ENCODE data around the gene VENTX.
A peak's percentile ranks its signal among the peaks of the same experiment; 100 is the strongest.
"Not testable (repeated sequence)": the region's sequence is repeated elsewhere in the genome, so short reads cannot be mapped to it uniquely, and the experiment has no call there.

Gene VENTX

DNA sequence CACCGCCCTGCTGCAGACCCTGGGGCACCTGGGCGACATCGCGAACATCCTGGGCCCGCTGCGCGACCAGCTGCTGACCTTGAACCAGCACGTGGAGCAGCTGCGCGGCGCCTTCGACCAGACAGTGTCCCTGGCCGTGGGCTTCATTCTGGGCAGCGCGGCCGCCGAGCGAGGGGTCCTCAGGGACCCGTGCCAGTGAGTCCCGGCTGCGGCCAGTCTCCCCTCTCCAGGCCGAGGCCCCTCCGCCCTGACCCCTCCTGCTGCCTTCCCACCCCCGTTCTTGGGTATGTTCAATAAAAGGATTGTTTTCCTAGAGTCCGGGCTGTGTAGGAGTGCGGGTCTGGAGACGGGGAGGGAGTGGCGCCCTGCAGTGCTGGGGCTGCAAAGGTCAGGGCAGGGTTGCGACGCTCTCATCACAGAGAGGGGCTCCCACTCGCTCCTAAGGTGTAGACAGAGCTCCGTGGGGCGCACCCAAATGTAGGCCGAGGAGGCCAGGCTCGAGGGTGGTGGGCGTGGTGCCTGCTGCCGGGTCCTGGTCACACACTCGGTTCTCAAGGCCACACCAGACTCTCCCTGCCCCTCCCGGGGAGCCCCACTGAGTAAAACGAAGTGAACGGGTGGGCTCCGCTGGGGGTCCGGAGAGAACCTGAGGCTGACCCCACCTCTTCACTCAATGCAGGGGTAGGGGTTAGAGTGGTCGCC lies 6.3 kb upstream of the VENTX start:
- Histone ChIP-seq H3K9me3 (ENCODE audit: control insufficient read depth, low read length) (no peaks in the 10 kb centered on the region), H3K27me3 (replicated peaks; ENCODE audit: control insufficient read depth, insufficient read depth, low read length) (peaks cover 40% of the 10 kb centered on the region), H3K9ac (ENCODE audit: low read length) (no peak overlapping the region), H3K36me3 (ENCODE audit: control insufficient read depth, insufficient read depth, low read length, severe bottlenecking) (no peaks in the 10 kb centered on the region), H3K4me1 (ENCODE audit: control insufficient read depth, insufficient read depth, low read length) (no peaks in the 10 kb centered on the region), H3K4me3 (ENCODE audit: low read length) (no peak overlapping the region)
- DNase-seq (ENCODE audit: low read depth): no peak

DNA sequence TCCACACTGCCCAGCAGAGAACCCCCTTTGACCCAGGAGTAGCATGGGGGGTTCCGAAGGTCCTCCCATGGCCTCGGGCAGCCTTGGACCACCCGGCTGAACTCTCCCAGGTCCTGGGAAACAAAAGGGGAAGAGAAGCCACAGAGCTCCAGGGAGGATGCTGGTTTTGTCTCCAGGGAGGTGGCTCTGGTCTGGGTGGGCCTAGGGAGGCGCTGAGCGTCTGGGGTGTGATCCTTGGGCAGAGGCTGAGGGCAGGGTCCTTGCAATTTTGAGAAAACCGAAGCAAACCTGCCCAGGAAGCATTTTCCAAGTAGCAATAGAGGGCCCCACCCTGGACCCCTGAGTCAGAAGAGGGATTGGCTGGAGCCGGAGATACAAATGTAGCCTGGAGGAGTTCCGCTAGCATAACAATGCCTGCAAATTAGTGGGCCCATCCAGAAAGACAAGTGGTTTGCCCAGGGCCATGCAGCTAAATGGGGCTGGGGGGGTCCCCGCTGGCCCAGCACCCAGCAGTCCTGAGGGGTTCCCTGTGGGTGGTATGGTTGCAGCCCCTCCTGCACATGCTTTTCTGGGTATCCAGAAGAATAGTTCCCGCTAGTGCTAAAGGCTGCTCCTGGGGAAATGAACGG lies 5.6 kb upstream of the VENTX start:
- H3K27me3 ChIP-seq (replicated peaks; ENCODE audit: control insufficient read depth, insufficient read depth, low read length): peaks cover 38% of the 10 kb centered on the region
- no peaks in the 10 kb centered on the region for H3K36me3 ChIP-seq (ENCODE audit: control insufficient read depth, insufficient read depth, low read length, severe bottlenecking)
- H3K4me3 ChIP-seq (ENCODE audit: low read length): no peak overlapping the region
- H3K9me3 ChIP-seq (ENCODE audit: control insufficient read depth, low read length): no peaks in the 10 kb centered on the region
- no peaks in the 10 kb centered on the region for H3K4me1 ChIP-seq (ENCODE audit: control insufficient read depth, insufficient read depth, low read length)
- H3K9ac ChIP-seq (ENCODE audit: low read length): no peak overlapping the region
- no peak for DNase-seq (ENCODE audit: low read depth)

DNA sequence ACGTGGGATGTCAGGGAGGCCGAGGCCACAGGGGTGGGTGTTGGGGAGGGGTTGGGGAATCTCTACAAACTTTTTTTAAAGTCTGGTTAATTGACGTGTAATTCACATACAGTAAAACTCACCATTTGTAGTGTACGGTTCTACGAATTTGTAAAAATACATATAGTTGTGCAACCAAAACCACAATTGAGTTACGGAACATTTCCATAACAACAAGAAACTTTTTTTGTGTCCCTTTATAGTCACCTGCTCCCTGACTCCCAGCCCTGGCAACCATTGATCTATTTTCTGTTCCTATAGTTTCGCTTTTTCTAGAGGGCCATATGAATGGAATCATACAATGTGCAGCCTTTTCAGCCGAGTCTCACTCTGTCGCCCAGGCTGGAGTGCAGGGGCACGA lies 2.9 kb upstream of the VENTX start:
- H3K4me1 ChIP-seq (ENCODE audit: control insufficient read depth, insufficient read depth, low read length); H3K9me3 ChIP-seq (ENCODE audit: control insufficient read depth, low read length): not testable (repeated sequence)

DNA sequence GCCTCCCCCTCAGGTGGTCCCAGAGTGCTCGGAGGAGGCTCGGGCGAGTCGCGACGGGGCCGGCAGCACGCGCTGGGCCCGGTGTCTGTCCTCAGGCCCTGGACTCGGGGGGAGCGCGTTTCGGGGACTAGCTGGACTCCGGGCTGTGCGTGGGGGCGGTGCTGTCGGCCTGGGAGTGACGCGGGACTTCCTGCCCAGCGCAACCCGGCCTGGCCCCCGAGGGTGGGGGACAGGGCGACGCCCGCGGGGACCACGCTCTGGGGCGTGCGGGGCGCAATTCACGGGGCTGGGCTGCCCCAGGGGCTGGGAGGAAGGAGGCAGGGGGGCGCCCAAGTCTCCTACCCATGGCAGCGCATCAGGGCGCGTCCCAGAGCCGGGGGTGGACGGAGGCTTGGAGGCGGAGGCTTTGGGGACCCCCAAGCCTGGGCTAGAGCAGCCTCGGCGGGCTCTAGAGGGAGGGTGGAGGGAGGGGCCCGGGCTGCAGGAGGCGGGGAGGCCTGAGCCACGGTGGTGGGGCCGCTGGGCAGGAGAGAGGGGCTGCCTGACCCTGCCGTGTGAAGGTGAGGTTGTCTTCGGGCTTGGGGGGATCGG lies 2.3 kb upstream of the VENTX start:
- Histone ChIP-seq H3K27me3 (replicated peaks; ENCODE audit: control insufficient read depth, insufficient read depth, low read length) (peaks cover 29% of the 10 kb centered on the region), H3K4me3 (ENCODE audit: low read length) (no peak overlapping the region)

More for the DNA sequence above, 2.9 kb upstream of the VENTX start:
- H3K9ac ChIP-seq (ENCODE audit: low read length); H3K4me3 ChIP-seq (ENCODE audit: low read length); DNase-seq (ENCODE audit: low read depth); H3K36me3 ChIP-seq (ENCODE audit: control insufficient read depth, insufficient read depth, low read length, severe bottlenecking): not testable (repeated sequence)
- H3K27me3 ChIP-seq (replicated peaks; ENCODE audit: control insufficient read depth, insufficient read depth, low read length): peaks cover 29% of the 10 kb centered on the region

DNA sequence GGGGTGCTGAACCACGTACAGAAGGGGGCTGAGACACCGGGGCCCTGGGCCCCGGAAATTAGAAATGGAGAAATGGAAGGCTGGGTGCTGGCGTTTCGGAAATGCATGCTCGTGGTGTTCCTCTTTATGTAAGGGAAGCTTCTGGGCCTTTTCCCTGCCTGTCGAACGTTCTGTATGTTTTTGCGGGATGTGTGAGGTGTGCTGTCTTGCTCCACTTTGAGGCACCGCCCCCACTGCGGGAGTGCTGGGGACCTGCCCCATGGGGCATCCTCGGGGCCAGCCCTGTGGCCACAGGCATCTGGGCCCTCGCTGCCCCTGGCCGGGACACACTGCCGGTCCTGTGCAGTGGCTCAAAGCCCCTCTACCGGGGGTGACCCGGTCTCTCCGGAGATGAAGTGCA lies 1.7 kb upstream of the VENTX start:
- Histone ChIP-seq H3K9me3 (ENCODE audit: control insufficient read depth, low read length) (no peaks in the 10 kb centered on the region), H3K27me3 (replicated peaks; ENCODE audit: control insufficient read depth, insufficient read depth, low read length) (peaks cover 29% of the 10 kb centered on the region), H3K36me3 (ENCODE audit: control insufficient read depth, insufficient read depth, low read length, severe bottlenecking) (no peaks in the 10 kb centered on the region), H3K9ac (ENCODE audit: low read length) (no peak overlapping the region), H3K4me3 (ENCODE audit: low read length) (no peak overlapping the region), H3K4me1 (ENCODE audit: control insufficient read depth, insufficient read depth, low read length) (no peaks in the 10 kb centered on the region)
- no peak for DNase-seq (ENCODE audit: low read depth)

More for the DNA sequence above, 2.3 kb upstream of the VENTX start:
- no peaks in the 10 kb centered on the region for H3K4me1 ChIP-seq (ENCODE audit: control insufficient read depth, insufficient read depth, low read length)
- H3K9me3 ChIP-seq (ENCODE audit: control insufficient read depth, low read length): no peaks in the 10 kb centered on the region
- H3K9ac ChIP-seq (ENCODE audit: low read length): no peak overlapping the region
- H3K36me3 ChIP-seq (ENCODE audit: control insufficient read depth, insufficient read depth, low read length, severe bottlenecking): no peaks in the 10 kb centered on the region
- DNase-seq (ENCODE audit: low read depth): peak; percentile 17

DNA sequence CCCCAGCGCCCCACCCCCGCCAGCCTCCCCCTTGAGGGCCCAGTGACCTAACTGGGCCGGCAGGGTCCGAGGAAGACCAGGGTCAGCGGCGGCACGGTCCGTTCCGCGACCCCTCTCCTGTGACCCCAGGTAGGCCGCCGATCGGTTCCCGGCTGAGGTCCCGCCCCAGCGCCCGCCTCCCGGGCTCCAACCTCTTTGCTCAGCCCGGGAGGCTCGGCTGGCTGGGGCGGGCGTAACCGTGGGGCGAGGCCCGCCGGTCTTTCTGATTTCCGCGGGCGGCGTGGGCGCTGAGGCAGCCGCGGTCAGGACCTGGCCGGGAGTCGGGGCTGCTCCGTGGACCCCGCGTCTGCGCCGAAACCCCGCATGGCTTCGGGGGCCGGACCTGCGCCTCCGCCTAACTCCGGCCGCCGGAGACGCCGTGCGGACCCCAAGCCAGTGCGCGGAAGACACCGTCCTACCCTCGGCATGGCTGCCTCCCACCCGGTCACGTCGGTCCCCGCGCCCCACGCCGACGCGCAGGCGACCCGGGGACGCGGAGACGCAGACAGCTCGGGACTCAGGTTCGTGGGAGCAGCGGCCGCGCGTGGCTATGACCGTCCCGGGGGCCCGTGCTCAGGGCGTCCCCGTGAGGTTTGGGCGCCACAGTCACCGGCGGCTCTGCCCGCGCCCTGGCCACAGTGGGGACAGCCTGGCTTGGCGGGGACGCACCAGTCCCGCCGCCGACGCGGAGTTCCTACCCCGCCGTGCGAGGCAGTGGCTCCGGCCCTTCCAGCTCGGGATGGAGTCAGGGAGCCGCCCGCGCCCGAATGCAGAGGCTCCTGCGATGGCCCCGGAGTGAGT lies 1.0 kb upstream of the VENTX start:
- DNase-seq (ENCODE audit: low read depth): peak; percentile 33
- peaks cover 29% of the 10 kb centered on the region for H3K27me3 ChIP-seq (replicated peaks; ENCODE audit: control insufficient read depth, insufficient read depth, low read length)
- no peak overlapping the region for H3K9ac ChIP-seq (ENCODE audit: low read length)
- H3K4me3 ChIP-seq (ENCODE audit: low read length): no peak overlapping the region
- no peaks in the 10 kb centered on the region for H3K4me1 ChIP-seq (ENCODE audit: control insufficient read depth, insufficient read depth, low read length)
- H3K9me3 ChIP-seq (ENCODE audit: control insufficient read depth, low read length): no peaks in the 10 kb centered on the region
- no peaks in the 10 kb centered on the region for H3K36me3 ChIP-seq (ENCODE audit: control insufficient read depth, insufficient read depth, low read length, severe bottlenecking)

DNA sequence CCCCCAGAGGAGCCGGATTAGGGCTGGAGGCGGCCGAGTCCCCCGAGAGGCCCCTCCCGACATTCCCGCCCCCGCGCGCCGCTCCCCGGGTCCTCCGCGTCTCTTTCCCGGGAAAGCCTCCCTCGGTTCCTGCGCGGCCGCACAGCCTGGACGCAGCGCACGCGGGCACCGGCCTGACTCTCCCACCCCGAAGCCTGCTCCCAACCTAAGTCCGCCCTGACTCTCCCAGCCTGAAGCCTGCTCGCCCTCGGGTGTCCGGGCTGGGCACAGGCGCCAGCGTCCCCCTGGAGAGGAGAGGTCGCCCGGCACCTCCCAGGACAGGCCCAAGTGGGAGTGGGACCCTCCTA lies 441 bp upstream of the VENTX start:
- Histone ChIP-seq H3K27me3 (replicated peaks; ENCODE audit: control insufficient read depth, insufficient read depth, low read length) (peaks cover 29% of the 10 kb centered on the region), H3K9ac (ENCODE audit: low read length) (no peak overlapping the region), H3K4me3 (ENCODE audit: low read length) (no peak overlapping the region), H3K9me3 (ENCODE audit: control insufficient read depth, low read length) (no peaks in the 10 kb centered on the region), H3K4me1 (ENCODE audit: control insufficient read depth, insufficient read depth, low read length) (no peaks in the 10 kb centered on the region), H3K36me3 (ENCODE audit: control insufficient read depth, insufficient read depth, low read length, severe bottlenecking) (no peaks in the 10 kb centered on the region)
- peak; percentile 22 for DNase-seq (ENCODE audit: low read depth)

DNA sequence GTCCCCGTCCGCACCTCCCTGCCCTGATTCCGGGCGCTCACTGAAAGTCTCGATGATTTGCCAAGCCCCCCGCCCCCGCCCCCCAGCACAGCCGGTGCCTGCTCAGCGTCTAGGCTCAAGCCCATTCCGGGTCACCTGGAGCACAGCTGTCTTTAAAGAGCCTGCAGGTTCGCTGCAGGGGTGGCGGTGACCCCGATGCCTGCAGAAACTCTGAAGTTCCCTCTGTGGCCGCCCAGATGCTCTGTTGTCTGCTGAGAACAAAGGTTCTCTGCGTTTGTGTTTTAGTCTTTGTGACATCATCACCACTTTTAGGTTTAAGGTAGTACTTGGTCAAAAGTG lies 780 bp downstream of the VENTX start:
- Histone ChIP-seq H3K27me3 (replicated peaks; ENCODE audit: control insufficient read depth, insufficient read depth, low read length) (peaks cover 33% of the 10 kb centered on the region), H3K9me3 (ENCODE audit: control insufficient read depth, low read length) (no peaks in the 10 kb centered on the region), H3K36me3 (ENCODE audit: control insufficient read depth, insufficient read depth, low read length, severe bottlenecking) (no peaks in the 10 kb centered on the region), H3K4me3 (ENCODE audit: low read length) (no peak overlapping the region), H3K9ac (ENCODE audit: low read length) (no peak overlapping the region), H3K4me1 (ENCODE audit: control insufficient read depth, insufficient read depth, low read length) (no peaks in the 10 kb centered on the region)
- DNase-seq (ENCODE audit: low read depth): no peak

DNA sequence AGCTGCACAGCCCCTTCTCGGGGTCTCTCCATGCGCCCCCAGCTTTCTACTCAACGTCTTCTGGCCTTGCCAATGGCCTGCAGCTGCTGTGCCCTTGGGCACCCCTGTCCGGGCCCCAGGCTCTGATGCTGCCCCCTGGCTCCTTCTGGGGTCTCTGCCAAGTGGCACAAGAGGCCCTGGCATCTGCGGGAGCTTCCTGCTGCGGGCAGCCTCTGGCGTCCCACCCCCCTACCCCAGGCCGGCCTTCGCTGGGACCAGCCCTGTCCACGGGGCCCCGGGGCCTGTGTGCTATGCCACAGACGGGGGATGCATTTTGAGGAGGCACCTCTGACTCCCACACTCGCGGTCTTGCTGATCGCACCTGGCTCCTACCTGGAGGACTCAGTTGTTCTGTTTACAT lies 2.3 kb downstream of the VENTX start:
- Histone ChIP-seq H3K27me3 (replicated peaks; ENCODE audit: control insufficient read depth, insufficient read depth, low read length) (peaks cover 39% of the 10 kb centered on the region), H3K4me3 (ENCODE audit: low read length) (no peak overlapping the region), H3K36me3 (ENCODE audit: control insufficient read depth, insufficient read depth, low read length, severe bottlenecking) (no peaks in the 10 kb centered on the region), H3K9ac (ENCODE audit: low read length) (no peak overlapping the region), H3K9me3 (ENCODE audit: control insufficient read depth, low read length) (no peaks in the 10 kb centered on the region), H3K4me1 (ENCODE audit: control insufficient read depth, insufficient read depth, low read length) (no peaks in the 10 kb centered on the region)
- no peak for DNase-seq (ENCODE audit: low read depth)

DNA sequence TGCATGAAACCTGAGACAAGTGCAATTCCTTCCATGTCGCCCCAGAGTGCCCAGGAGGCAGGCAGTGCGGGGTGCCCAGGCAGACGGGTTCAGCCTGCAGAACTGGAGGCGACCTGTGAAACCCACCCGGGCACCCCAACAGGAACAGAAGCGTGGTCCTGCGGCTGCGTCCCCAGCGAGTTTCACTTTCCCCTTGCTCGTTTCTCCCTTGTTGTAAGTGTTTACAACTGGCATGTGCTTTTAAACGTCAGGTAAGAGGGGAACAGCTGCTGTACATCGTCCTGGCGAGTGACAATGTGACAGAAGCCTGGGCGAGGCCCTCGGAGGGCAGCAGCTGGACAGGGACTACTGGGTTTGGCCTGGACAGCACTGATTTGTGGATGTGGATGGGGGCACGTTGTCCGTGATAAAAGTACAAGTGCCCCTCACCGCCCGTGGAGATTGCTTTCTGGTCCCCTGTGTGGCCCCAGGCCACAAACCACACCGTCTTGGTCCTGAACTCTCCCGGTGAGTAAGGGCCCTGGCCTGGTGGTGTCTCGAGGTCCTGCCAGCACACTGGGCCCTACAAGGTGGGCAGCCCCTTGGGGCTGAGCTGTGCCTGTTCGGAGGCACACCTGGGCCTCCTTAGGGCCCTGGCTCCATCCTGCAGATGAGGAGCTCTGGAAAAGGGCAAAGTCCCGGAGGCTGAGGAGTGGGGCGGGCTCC lies 4.0 kb downstream of the VENTX start:
- H3K9me3 ChIP-seq (ENCODE audit: control insufficient read depth, low read length): no peaks in the 10 kb centered on the region
- no peak for DNase-seq (ENCODE audit: low read depth)
- no peaks in the 10 kb centered on the region for H3K36me3 ChIP-seq (ENCODE audit: control insufficient read depth, insufficient read depth, low read length, severe bottlenecking)
- H3K9ac ChIP-seq (ENCODE audit: low read length): no peak overlapping the region
- no peak overlapping the region for H3K4me3 ChIP-seq (ENCODE audit: low read length)
- peaks cover 41% of the 10 kb centered on the region for H3K27me3 ChIP-seq (replicated peaks; ENCODE audit: control insufficient read depth, insufficient read depth, low read length)
- H3K4me1 ChIP-seq (ENCODE audit: control insufficient read depth, insufficient read depth, low read length): peaks cover 3% of the 10 kb centered on the region

All from adipocyte (in vitro differentiated cells).